Epithelial cell of esophagus (primary cell): ENCODE data around the gene QPRT.

Experiments used
- DNase-seq: peaks from one replicate; pipeline ENCODE4 v3.0.0; 2010; ENCODE audit warnings: low read depth
- H3K4me3 ChIP-seq: 2 replicates; pipeline ENCODE4 v1.5.1; 2011; ENCODE audit warnings: mild to moderate bottlenecking, low read length, control low read depth
- CTCF ChIP-seq: IDR thresholded peaks from 2 replicates; pipeline ENCODE4 v1.5.1; 2011; ENCODE audit warnings: low read depth, mild to moderate bottlenecking, low read length, control low read depth, inconsistent platforms; ENCODE audit not compliant: insufficient read depth; ENCODE audit errors: missing control alignments

The QPRT gene

GRCh38 chr16:29644973-29645693 lies 33.8 kb upstream of the QPRT start:
- no peak overlapping the region for H3K4me3 ChIP-seq
- TF ChIP-seq CTCF, result no peak

GRCh38 chr16:29645694-29646187 lies 33.2 kb upstream of the QPRT start:
- no peak overlapping the region for H3K4me3 ChIP-seq
- TF ChIP-seq CTCF, result no peak
- DNase-seq, result peak; percentile 9

More at GRCh38 chr16:29644973-29645693, 33.8 kb upstream of the QPRT start:
- no peak for DNase-seq

- no peak for DNase-seq
- TF ChIP-seq CTCF, result no peak
- no peak overlapping the region for H3K4me3 ChIP-seq
Measured at GRCh38 chr16:29646947-29647346, 32.0 kb upstream of the QPRT start.

- no peak for TF ChIP-seq CTCF
- no peak for DNase-seq
- H3K4me3 ChIP-seq, result no peak overlapping the region
Measured at GRCh38 chr16:29649588-29650494, 29.1 kb upstream of the QPRT start.

GRCh38 chr16:29650771-29651170 lies 28.2 kb upstream of the QPRT start:
- TF ChIP-seq CTCF, result no peak
- no peak overlapping the region for H3K4me3 ChIP-seq
- no peak for DNase-seq

- DNase-seq, result no peak
- no peak for TF ChIP-seq CTCF
Measured at GRCh38 chr16:29651774-29652349, 27.1 kb upstream of the QPRT start.

More at GRCh38 chr16:29651774-29652349, 27.1 kb upstream of the QPRT start:
- no peak overlapping the region for H3K4me3 ChIP-seq
